GM12878 (cell line): ENCODE results near the gene FOXL1. TPM values are rescaled to one million over a fixed set of nuclear protein-coding genes. Genes with fewer than 3 reads are reported as not detected.

Source experiments
- ATAC-seq: fragments of 200-7000 bp; cut with Tn5 transposase; 3 replicates; pipeline ENCODE4 v1.9.1; 2020; ENCODE audit warnings: mild to moderate bottlenecking, moderate library complexity
- BruUV-seq: library from RNA; stranded (reverse); fragments of 400-500 nt; replicated peaks from 2 replicates; lab custom pipeline; 2021; lab: Mats Ljungman, UMichigan
- CTCF ChIA-PET: fragments of 300-600 bp; sonication (Branson Sonifier 250); formaldehyde crosslinking; extraction: SDS; loops from one replicate; lab custom pipeline; 2021; ENCODE audit warnings: inconsistent platforms; lab: Yijun Ruan, JAX
- POLR2A ChIA-PET: fragments of 350-600 bp; formaldehyde crosslinking; extraction: SDS; loops from one replicate; lab custom pipeline; 2021; ENCODE audit warnings: inconsistent platforms; lab: Charles Lee
- RAD21 ChIA-PET: fragments of 300-600 bp; sonication (Branson Sonifier 250); formaldehyde crosslinking; loops from one replicate; lab custom pipeline; 2023; ENCODE audit warnings: antibody characterized with exemption; ENCODE audit not compliant: unreplicated experiment; lab: Charles Lee
- SMC1A ChIA-PET: fragments of 300-600 bp; sonication (Branson Sonifier 250); formaldehyde crosslinking; loops from one replicate; lab custom pipeline; 2023; ENCODE audit not compliant: unreplicated experiment, uncharacterized antibody; lab: Charles Lee
- DNase-seq: peaks from one replicate; pipeline ENCODE4 v3.0.0-alpha.2; 2011; ENCODE audit warnings: low read depth, low spot score
- FAIRE-seq: peaks from 3 replicates; lab custom pipeline; 2011; peaks lifted over from hg19 to GRCh38; lab: Jason Lieb, UNC
- H2AFZ ChIP-seq: 2 replicates; pipeline ENCODE4 v1.6.0; 2011; ENCODE audit warnings: low read depth, low read length, control low read depth; ENCODE audit not compliant: control insufficient read depth
- H3K27ac ChIP-seq: 2 replicates; pipeline ENCODE4 v1.5.1; 2011; ENCODE audit warnings: control low read depth; ENCODE audit not compliant: control insufficient read depth, insufficient read depth
- H3K27me3 ChIP-seq, 2 experiments: replicated peaks in 1 of 2; 2 replicates each; pipeline versions ENCODE4 v1.6.0 to v1.6.1; 2011; ENCODE audit warnings: low read length in 1 of 2; ENCODE audit not compliant: control insufficient read depth in 2 of 2, insufficient read depth in 2 of 2
- H3K36me3 ChIP-seq, 2 experiments: 2 replicates each; pipeline ENCODE4 v1.5.1; 2011; ENCODE audit warnings: low read length in 1 of 2; ENCODE audit not compliant: control insufficient read depth in 2 of 2, insufficient read depth in 2 of 2
- H3K4me1 ChIP-seq: 2 replicates; pipeline ENCODE4 v1.6.1; 2011; ENCODE audit warnings: mild to moderate bottlenecking, low read length, moderate library complexity, mixed read lengths; ENCODE audit not compliant: control insufficient read depth, insufficient read depth
- H3K4me2 ChIP-seq: 2 replicates; pipeline ENCODE4 v1.6.0; 2011; ENCODE audit warnings: control low read depth; ENCODE audit not compliant: control insufficient read depth, insufficient read depth
- H3K4me3 ChIP-seq: fragments of 200-600 bp; sonication (generic); 2 replicates; pipeline ENCODE4 v1.5.1; 2016
- H3K79me2 ChIP-seq: 2 replicates; pipeline ENCODE4 v1.6.0; 2011; ENCODE audit warnings: low read length; ENCODE audit not compliant: control insufficient read depth, insufficient read depth
- H3K9ac ChIP-seq: 2 replicates; pipeline ENCODE4 v1.8.0; 2011; ENCODE audit warnings: low read length, control low read depth, mixed read lengths; ENCODE audit not compliant: control insufficient read depth, insufficient read depth
- H3K9me3 ChIP-seq: replicated peaks from 3 replicates; pipeline ENCODE4 v1.5.1; 2011; ENCODE audit warnings: mild to moderate bottlenecking, low read length; ENCODE audit not compliant: control insufficient read depth, insufficient read depth
- H4K20me1 ChIP-seq: 2 replicates; pipeline ENCODE4 v1.6.0; 2011; ENCODE audit not compliant: control insufficient read depth, insufficient read depth
- CBFB ChIP-seq: IDR thresholded peaks from 2 replicates; pipeline ENCODE4 v1.6.1; 2016; ENCODE audit warnings: antibody characterized with exemption, low read depth
- CHD2 ChIP-seq: IDR thresholded peaks from 2 replicates; pipeline ENCODE4 v1.6.1; 2011; ENCODE audit warnings: low read depth, low read length, improper control_type of control experiment, borderline replicate concordance
- FOXK2 ChIP-seq: fragments of 450-650 bp; IDR thresholded peaks from 2 replicates; pipeline ENCODE4 v1.6.1; 2017; ENCODE audit warnings: mild to moderate bottlenecking, moderate library complexity
- FOXM1 ChIP-seq: IDR thresholded peaks from 2 replicates; pipeline ENCODE4 v1.6.1; 2012; ENCODE audit warnings: low read depth, mild to moderate bottlenecking, inconsistent platforms, low read length, moderate library complexity
- HSF1 ChIP-seq: fragments of 150-350 bp; IDR thresholded peaks from 2 replicates; pipeline ENCODE4 v1.6.1; 2014; ENCODE audit warnings: mild to moderate bottlenecking, low read depth, low read length
- IRF3 ChIP-seq: fragments of 450-650 bp; IDR thresholded peaks from 2 replicates; pipeline ENCODE4 v1.6.1; 2014; ENCODE audit warnings: mild to moderate bottlenecking
- JUND ChIP-seq: IDR thresholded peaks from 2 replicates; pipeline ENCODE4 v1.6.1; 2012; ENCODE audit warnings: low read depth, mild to moderate bottlenecking, low read length, improper control_type of control experiment, moderate library complexity
- NFYA ChIP-seq: IDR thresholded peaks from 2 replicates; pipeline ENCODE4 v1.6.1; 2011; ENCODE audit warnings: low read depth, mild to moderate bottlenecking, low read length, improper control_type of control experiment, borderline replicate concordance
- NR2C2 ChIP-seq: IDR thresholded peaks from 2 replicates; pipeline ENCODE4 v1.6.1; 2011; ENCODE audit warnings: borderline replicate concordance, low read depth; ENCODE audit not compliant: control insufficient read depth, insufficient read length
- PKNOX1 ChIP-seq: fragments of 450-650 bp; IDR thresholded peaks from 2 replicates; pipeline ENCODE4 v1.6.1; 2016; ENCODE audit warnings: mild to moderate bottlenecking
- POLR2A ChIP-seq: IDR thresholded peaks from 2 replicates; pipeline ENCODE4 v1.6.1; 2011; ENCODE audit warnings: low read depth, mild to moderate bottlenecking, low read length
- SREBF1 ChIP-seq: IDR thresholded peaks from 2 replicates; pipeline ENCODE4 v1.6.1; 2012; ENCODE audit warnings: mild to moderate bottlenecking, low read length
- STAT3 ChIP-seq: IDR thresholded peaks from 2 replicates; pipeline ENCODE4 v1.6.1; 2011; ENCODE audit warnings: low read depth, low read length, improper control_type of control experiment
- WGBS: methylation state at CpG from one replicate; pipeline ENCODE4 v1.1.6; 2016; ENCODE audit warnings: low lambda C conversion rate; ENCODE audit not compliant: insufficient replicate concordance, insufficient coverage; ENCODE audit errors: missing lambda C conversion rate; 5-methylcytosine and 5-hydroxymethylcytosine counted together
- in situ Hi-C: fragments of 300-500 bp; cut with MboI; formaldehyde crosslinking; loops from 9 replicates; pipeline ENCODE4 v1.14.3; 2018; ENCODE audit warnings: mixed read lengths
- intact Hi-C: fragments of 100-400 bp; cut with micrococcal nuclease; formaldehyde crosslinking; loops from one replicate; pipeline ENCODE4 v1.14.2; 2022; ENCODE audit not compliant: unreplicated experiment
- polyA plus RNA-seq, 11 experiments: library from polyadenylated mRNA; depleted of rRNA in 4 of 11; unstranded in 6 of 11; stranded (reverse) in 5 of 11; fragments of >200 nt; fragmentation: Nextera tagmentation in 4 of 11; fragmentation: Illumina TruSeq in 1 of 11; extraction: Ambion mirVana in 4 of 11; extraction: Trizol in 1 of 11; gene quantifications; 1 replicate in 1 of 11; 2 replicates in 10 of 11; pipeline versions ENCODE4 v1.2.1 to v1.2.3, GENCODE V29; 2011 to 2016; ENCODE audit warnings: inconsistent platforms in 2 of 11, missing spikeins in 2 of 11, low read depth in 1 of 11
- total RNA-seq, 4 experiments: library from RNA; depleted of rRNA in 3 of 4; stranded (reverse); fragments of >200 nt in 3 of 4; fragmentation: Illumina TruSeq in 1 of 4; extraction: Trizol in 1 of 4; gene quantifications; 2 replicates each; pipeline versions ENCODE4 v1.2.1 to v1.2.3, GENCODE V29; 2013 to 2021
- TF ChIP-seq, protein P1 (sequence below): IDR thresholded peaks from 2 replicates; pipeline ENCODE4 v1.6.1; 2011; ENCODE audit warnings: mild to moderate bottlenecking, low read depth, low read length, moderate library complexity; ENCODE audit not compliant: insufficient replicate concordance
- TF ChIP-seq, protein P2 (sequence below): IDR thresholded peaks from 2 replicates; pipeline ENCODE4 v1.6.1; 2012; ENCODE audit warnings: mild to moderate bottlenecking, low read depth, low read length

The FOXL1 gene
- total and polyA plus RNA-seq, 10 of the 15 experiments (the other 5 are each of a cell fraction or from before 2014, with no cell fraction given) = 0.05 TPM; not detected in 9

DNA sequence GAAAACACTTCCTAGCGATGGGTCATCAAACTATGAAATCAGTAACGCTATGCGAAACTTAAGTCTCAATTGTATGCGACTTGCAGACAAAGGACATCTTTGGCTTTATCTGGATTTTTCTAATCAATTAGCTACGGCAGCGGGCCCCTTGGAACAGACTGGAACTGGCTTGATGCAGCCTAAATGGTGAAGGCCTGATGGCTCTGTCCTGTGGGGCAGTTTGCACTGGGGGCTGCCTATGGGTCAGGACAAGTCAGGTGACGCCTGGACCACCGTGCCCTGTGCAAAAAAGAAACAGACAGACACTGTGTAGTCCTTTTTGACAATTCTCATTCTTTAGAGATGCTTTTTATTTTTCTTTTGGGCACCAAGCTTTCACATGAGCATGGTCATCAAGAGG lies 45.3 kb upstream of the FOXL1 start (continued):
- TF ChIP-seq, protein P1, sequence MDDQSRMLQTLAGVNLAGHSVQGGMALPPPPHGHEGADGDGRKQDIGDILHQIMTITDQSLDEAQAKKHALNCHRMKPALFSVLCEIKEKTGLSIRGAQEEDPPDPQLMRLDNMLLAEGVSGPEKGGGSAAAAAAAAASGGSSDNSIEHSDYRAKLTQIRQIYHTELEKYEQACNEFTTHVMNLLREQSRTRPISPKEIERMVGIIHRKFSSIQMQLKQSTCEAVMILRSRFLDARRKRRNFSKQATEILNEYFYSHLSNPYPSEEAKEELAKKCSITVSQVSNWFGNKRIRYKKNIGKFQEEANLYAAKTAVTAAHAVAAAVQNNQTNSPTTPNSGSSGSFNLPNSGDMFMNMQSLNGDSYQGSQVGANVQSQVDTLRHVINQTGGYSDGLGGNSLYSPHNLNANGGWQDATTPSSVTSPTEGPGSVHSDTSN = no peak
- no peak for TF ChIP-seq POLR2A
- TF ChIP-seq JUND = no peak
- no peak for TF ChIP-seq PKNOX1
- TF ChIP-seq FOXK2 = no peak

DNA sequence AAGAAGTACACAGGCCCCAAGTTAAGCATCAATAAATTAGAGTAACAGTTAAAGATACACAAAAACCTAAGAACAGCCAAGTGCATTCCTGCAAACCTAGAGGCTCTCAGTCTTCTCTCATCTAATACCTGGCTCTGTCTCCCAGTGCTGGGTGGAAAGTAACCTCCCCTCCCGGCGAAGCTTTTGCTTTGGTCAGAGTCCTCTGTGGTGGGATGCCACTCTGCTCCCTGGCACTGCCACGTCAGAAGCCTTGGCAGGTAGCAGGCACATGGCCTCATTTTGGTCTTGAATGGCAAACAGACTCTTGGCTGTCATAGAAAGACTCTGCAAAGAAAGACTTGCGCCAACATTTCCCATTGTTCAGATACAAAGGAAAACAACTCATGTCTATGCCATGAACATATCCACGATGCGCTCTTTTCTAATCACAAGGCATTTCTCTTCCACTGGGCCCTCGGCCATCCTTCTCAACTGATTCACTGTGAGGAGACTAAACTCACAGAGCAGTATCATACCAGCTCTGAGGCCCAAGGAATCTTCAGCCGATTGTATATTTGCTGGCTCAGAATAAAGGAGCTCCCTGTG lies 44.5 kb upstream of the FOXL1 start:
- BruUV-seq = no TSS peak
- ChIA-PET CTCF (interaction anchor here (1.2 kb wide), 1 partner anchor 13 kb away, joined by 3 read pairs; no protein-coding TSS in a partner anchor), RAD21 (no interaction called here), SMC1A (interaction anchor here (0.6 kb wide), 1 partner anchor 672 kb away, joined by 3 read pairs; no protein-coding TSS in a partner anchor), POLR2A (no interaction called here)
- Histone ChIP-seq H2AFZ (no peak overlapping the region), H3K27me3 (no peaks in the 10 kb centered on the region), H3K9me3 (no peaks in the 10 kb centered on the region), H3K79me2 (no peaks in the 10 kb centered on the region), H3K4me2 (no peak overlapping the region), H3K9ac (no peak overlapping the region), H4K20me1 (no peaks in the 10 kb centered on the region; the same call in 1 of the 2 replicates), H3K36me3 (peaks cover under 1 to 5% of the 10 kb centered on the region in 2 experiments; a peak in 2 of 4 replicates), H3K4me3 (no peak overlapping the region), H3K4me1 (no peaks in the 10 kb centered on the region), H3K27ac (no peak overlapping the region)
- intact Hi-C loops (no loop called here), in situ Hi-C loops (no loop called here)
- peak; percentile 27 for FAIRE-seq
- WGBS = 89% methylated on average over 8 of the region's 8 CpGs
- no peak for DNase-seq
- no peak for ATAC-seq
- no peak for TF ChIP-seq STAT3
- TF ChIP-seq IRF3 = no peak
- TF ChIP-seq HSF1 = no peak
- no peak for TF ChIP-seq SREBF1
- no peak for TF ChIP-seq CHD2
- no peak for TF ChIP-seq NFYA
- TF ChIP-seq CBFB = no peak
- TF ChIP-seq, protein P2, sequence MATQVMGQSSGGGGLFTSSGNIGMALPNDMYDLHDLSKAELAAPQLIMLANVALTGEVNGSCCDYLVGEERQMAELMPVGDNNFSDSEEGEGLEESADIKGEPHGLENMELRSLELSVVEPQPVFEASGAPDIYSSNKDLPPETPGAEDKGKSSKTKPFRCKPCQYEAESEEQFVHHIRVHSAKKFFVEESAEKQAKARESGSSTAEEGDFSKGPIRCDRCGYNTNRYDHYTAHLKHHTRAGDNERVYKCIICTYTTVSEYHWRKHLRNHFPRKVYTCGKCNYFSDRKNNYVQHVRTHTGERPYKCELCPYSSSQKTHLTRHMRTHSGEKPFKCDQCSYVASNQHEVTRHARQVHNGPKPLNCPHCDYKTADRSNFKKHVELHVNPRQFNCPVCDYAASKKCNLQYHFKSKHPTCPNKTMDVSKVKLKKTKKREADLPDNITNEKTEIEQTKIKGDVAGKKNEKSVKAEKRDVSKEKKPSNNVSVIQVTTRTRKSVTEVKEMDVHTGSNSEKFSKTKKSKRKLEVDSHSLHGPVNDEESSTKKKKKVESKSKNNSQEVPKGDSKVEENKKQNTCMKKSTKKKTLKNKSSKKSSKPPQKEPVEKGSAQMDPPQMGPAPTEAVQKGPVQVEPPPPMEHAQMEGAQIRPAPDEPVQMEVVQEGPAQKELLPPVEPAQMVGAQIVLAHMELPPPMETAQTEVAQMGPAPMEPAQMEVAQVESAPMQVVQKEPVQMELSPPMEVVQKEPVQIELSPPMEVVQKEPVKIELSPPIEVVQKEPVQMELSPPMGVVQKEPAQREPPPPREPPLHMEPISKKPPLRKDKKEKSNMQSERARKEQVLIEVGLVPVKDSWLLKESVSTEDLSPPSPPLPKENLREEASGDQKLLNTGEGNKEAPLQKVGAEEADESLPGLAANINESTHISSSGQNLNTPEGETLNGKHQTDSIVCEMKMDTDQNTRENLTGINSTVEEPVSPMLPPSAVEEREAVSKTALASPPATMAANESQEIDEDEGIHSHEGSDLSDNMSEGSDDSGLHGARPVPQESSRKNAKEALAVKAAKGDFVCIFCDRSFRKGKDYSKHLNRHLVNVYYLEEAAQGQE = no peak
- TF ChIP-seq NR2C2 = no peak
- no peak for TF ChIP-seq FOXM1
